Neural progenitor cell (in vitro differentiated cells): ENCODE measurements around the gene PDIA3.

Experiments
- EZH2 ChIP-seq: fragments of 200-600 bp; sonication (generic); IDR thresholded peaks from 2 replicates; pipeline ENCODE4 v1.6.1; 2017; ENCODE audit warnings: antibody characterized with exemption, mild to moderate bottlenecking, moderate library complexity
- EZH2phosphoT487 ChIP-seq: fragments of 200-600 bp; sonication (generic); IDR thresholded peaks from 2 replicates; pipeline ENCODE4 v1.6.1; 2017; ENCODE audit warnings: antibody characterized with exemption
- TF ChIP-seq, protein P1 (sequence below): fragments of 200-600 bp; sonication (generic); IDR thresholded peaks from 2 replicates; pipeline ENCODE4 v1.5.1; 2017; ENCODE audit warnings: antibody characterized with exemption, mild to moderate bottlenecking

DNA sequence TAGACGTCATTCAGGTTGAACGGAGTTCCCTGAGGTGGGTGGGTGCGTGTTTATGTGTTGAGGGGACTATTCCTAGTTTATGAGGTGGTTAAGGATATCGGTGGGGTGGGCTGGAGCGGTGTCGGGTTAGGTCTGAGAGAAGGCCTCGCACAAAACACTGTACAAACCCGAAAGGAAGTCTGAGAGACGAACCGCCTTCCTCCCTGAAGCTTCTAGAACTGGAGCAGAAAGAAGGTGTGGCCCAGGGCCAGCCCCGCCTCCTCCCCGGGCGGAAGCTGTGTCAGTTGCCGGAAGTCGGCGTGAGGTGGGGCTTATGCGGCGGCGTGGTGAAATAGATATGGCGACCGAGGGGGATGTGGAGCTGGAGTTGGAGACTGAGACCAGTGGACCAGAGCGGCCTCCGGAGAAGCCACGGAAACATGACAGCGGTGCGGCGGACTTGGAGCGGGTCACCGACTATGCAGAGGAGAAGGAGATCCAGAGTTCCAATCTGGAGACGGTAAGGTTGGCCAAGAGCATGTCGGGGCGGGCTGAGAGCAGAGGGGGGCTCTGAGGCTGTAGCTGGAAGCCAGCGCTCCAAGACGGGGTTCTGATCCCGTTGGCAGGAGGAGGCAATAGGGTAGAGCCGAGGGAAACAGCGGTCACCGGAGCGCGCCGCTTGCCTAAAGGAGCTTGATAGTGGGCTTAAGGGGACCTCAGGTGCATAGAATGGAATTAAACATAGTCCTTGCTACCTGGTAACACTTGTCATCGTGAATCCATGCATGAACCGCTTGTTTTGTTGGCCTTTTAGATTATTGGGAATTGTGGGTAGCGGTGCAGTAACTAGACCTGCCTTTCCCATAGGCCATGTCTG is 54.3 kb downstream of the PDIA3 start, which contains the start of gene HYPK:
- TF ChIP-seq, protein P1, sequence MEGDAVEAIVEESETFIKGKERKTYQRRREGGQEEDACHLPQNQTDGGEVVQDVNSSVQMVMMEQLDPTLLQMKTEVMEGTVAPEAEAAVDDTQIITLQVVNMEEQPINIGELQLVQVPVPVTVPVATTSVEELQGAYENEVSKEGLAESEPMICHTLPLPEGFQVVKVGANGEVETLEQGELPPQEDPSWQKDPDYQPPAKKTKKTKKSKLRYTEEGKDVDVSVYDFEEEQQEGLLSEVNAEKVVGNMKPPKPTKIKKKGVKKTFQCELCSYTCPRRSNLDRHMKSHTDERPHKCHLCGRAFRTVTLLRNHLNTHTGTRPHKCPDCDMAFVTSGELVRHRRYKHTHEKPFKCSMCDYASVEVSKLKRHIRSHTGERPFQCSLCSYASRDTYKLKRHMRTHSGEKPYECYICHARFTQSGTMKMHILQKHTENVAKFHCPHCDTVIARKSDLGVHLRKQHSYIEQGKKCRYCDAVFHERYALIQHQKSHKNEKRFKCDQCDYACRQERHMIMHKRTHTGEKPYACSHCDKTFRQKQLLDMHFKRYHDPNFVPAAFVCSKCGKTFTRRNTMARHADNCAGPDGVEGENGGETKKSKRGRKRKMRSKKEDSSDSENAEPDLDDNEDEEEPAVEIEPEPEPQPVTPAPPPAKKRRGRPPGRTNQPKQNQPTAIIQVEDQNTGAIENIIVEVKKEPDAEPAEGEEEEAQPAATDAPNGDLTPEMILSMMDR = no peak
- TF ChIP-seq EZH2 = no peak
- TF ChIP-seq EZH2phosphoT487 = no peak
